Measurements from ENCODE around the gene MMP25. TPM values are rescaled to one million over a fixed set of nuclear protein-coding genes. Genes with fewer than 3 reads are reported as not detected.

The MMP25 gene
- polyA plus RNA-seq, 3 donors = 1.4 to 2.9 (median 1.9) TPM

DNA sequence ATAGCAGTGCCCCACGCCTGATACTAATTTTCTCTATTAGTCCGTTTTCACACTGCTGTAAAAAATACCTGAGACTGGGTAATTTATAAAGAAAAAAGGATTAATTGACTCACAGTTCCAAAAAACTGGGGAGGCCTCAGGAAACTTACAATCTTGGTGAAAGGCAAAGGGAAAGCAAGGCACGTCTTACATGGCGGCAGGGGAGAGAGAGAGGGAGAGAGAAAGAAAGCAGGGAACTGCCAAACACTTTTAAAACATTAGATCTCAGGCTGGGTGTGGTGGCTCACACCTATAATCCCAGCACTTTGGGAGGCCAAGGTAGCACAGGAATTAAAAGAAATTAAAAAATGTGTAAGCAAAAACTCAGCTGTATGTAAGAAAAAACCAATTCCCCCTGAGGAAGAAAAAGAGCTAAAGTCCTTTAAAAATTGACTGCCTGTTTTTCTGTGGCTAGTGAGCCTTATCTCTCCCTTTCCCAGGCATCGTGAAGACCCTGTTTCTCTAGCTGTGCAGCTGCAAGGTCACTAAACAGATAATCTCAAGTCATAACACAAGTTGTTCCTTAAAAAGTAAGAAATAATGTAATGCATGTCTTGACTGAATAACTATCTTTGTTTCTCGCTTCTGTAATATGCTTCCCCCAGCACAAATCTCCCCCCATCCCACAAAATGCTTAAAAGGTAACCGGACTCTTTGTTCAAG is 38.8 kb downstream of the MMP25 start:
- no peak for DNase-seq (ENCODE audit: extremely low read depth in 1 of 11, low read depth in 9 of 11, low spot score in 4 of 11)

DNA sequence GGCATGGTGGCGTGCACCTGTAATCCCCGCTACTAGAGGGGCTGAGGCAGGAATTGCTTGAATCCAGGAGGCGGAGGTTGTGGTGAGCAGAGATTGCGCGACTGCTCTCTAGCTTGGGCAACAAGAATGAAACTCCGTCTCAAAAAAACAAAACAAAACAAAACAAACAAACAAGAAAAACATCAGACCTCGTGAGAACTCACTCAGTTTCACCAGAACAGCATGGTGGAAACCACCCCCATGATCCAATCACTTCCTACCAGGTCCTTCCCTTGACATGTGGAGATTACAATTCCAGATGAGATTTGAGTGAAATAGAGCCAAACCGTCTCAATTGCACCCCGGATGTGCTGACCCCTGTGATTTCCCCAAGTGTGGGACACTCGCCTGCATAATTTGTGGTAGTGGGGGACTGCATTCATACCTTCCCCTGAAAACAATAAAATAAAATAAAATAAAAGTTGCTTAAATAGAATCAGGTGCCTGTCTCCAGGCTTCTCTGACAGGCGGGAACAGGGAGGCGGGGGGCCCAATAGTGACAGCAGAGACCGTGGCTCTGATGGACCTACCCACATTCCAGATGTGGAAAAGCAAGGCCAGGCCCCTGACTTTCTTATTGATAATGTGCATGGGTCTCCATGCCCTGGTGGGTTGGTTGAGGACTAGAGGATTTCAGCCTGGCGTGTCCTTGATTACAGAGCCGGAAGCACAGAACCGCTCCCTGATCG is 39.7 kb downstream of the MMP25 start:
- DNase-seq (ENCODE audit: extremely low read depth in 1 of 11, low read depth in 9 of 11, low spot score in 4 of 11) = no peak

DNA sequence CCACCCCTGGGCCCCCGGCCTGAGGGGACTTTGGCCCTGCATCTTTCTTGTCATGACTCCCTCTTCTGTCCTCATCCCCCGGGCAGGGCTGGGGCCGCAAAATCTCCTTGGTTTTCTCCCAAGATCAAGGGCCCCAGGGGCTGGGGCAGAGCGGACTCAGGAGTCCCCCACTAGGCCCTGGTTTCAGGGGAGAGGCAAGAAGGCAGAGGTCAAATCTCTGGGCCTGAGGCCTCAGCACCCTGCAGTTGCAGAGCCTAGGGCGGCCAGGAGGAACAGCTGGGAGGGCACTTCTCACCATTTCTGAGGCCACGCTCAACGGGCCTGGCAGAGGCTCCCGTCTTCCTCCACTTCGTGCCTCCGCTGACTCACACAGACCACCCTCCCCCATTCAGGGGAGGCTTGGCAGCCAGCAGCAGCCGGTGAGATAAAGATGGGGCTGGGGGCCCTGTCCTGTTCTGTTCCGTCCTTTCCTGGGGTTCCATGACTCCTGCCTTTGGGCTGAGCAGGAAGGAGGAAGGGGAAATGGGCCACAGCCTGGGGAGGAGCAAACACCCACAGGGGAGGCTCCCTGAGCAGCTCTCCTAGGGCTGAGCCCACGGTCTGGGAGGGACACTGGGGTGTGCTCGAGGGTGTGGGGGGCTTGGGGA is 40.4 kb downstream of the MMP25 start:
- no peak for DNase-seq (ENCODE audit: extremely low read depth in 1 of 11, low read depth in 9 of 11, low spot score in 4 of 11)

DNA sequence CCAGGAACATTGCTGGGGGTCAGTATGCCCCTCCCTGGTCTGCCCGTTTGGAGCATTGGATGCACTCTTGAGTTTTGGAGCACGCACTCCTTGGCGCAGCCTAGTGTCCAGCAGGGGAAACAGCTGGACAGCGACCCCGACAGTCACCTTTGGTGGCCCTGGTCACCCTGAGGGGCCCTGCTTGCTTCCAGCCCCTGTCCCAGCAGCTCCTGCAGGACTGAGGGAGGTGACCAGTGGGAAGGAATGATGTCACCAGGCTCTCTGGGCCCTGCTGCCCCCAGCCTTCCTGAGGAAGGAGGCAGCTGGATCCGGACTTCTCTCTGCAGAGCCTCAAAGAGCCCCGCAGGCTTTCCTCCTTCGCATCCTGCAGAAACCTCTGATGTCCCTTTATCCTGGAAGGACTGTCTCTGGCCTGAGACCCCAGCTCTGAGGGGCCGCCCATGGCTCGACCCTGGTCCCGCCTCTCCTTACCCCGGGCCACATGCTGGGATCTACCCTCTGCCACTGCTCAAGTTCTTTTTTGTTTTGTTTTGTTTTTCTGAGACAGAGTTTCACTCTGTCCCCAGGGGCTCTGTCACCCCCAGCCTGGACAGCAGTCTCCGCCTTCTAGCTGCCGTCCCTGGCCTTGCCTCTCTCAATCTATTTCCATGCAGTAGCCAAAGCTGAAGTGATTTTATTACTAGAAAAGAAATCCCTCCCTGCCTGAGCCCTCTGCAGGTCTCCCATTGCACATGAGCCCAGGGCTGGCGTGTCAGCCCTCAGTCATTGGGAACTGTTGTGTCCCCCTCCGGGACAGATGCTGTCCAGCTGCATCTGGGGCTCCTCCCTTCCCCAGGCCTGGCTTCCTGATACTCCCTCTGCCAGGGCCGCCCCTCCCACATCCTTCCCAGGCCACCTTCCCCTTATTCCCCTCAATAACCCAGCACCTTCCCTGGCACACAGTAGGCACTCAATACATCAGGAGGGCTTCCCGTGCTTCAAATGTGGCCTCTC is 41.2 kb downstream of the MMP25 start:
- peak in 1 of 11 donors; percentile 38 for DNase-seq (ENCODE audit: extremely low read depth in 1 of 11, low read depth in 9 of 11, low spot score in 4 of 11)

DNA sequence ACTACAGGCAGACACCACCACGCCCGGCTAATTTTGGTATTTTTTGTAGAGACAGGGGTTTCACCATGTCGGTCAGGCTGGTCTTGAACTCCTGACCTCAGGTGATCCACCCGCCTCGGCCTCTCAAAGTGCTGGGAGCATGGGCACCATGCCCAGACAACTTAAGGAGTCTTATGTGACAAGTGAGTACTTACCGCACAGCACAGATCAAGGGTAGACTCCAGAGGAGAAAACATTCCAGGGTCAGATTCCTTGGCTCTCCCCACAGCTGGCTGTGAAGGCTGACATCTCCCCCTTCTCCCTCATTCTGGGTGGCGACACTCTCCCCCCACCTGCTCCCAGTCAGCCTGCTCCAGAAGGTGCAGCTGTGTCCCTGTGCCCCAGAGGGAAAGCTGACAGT is 42.1 kb downstream of the MMP25 start:
- no peak for DNase-seq (ENCODE audit: extremely low read depth in 1 of 11, low read depth in 9 of 11, low spot score in 4 of 11)

DNA sequence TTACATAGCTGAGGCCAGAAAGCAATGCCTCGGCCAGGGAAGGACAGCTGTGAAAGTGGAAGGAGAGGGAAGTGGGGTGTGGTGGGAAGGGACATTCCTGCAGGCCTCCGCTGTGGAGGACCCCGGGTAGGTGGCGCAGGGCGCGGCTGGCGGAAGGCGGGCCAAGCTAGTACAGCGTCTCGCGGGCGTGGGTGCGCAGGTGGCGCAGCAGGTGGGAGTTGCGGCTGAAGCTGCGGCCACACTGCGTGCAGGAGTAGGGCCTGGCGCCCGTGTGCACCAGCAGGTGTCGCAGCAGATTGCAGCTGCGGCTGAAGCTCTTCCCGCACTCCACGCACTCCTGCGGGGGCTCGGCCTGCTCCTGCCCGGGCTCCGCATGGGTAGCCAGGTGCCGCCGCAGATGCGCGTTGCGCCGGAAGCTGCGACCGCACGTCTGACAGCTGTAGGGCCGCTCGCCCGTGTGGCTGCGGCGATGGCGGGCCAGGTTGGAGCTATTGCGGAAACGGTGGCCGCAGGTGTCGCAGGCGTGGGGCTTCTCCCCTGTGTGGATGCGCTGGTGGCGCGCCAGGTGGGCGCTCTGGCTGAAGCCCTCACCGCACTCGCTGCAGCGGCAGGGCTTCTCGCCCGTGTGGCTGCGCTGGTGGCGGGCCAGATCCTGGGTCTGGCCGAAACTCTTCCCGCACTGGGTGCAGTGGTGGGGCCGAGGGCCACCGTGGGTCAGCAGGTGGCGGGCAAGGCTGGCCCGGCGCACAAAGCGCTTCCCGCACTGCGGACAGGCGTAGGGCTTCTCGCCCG is 42.8 kb downstream of the MMP25 start:
- no peak for DNase-seq (ENCODE audit: extremely low read depth in 1 of 11, low read depth in 9 of 11, low spot score in 4 of 11)

DNA sequence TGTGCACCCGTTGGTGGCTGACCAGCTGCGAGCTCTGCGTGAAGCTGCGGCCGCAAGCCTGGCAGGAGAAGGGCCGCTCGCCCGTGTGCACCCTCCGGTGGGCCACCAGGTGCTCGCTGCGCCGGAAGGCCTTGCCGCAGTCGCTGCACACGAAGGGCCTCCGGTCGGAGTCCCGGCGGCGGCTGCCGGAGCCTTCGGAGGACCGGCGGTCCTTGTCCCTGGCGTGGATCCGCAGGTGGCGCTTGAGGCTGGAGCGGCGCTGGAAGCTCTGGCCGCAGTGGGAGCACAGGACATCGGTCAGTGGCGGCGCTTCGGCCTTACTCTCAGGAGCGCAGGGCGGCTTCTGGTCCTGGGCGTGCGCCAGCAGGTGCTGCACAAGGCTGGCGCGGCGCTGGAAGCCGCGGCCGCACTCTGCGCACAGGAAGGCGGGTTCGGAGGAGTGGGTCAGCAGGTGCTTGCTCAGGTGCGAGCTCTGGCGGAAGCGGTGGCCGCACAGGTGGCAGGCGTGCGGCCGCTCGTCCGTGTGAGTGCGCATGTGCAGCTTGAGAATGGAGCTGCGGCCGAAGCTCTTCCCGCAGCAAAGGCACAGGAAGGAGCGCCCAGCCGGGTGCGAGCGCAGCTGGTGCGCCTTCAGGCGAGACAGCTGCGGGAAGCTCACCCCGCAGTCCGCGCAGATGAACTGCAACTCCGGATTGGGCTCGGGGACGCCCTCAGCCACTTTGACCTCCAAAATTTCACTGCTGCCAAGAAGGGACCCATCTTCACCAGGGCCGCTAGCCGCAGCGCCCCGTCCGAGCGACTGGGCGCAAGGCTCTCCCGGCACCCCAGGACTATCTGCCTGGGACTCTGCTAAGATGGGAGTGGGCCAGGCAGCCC is 43.6 kb downstream of the MMP25 start:
- DNase-seq (ENCODE audit: extremely low read depth in 1 of 11, low read depth in 9 of 11, low spot score in 4 of 11) = no peak

DNA sequence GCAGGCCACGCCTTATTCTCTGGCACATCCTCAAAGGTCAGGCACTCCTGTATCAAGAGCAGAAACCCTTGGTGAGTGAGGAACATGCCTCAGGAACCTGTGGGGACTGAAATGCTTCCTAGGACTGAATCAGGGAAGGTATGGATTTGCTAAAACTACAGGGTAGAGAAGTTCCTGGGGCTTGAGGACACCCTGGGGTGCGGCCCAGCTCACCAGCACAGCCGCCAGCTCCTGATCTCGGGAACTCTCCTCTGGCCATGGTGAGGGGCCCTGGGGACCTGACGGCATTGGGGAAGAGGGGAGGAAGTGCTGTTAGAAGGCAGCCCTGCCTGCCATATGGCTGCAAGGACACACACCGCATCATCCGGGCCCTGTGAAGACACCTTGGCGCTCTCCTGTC is 45.2 kb downstream of the MMP25 start:
- no peak for DNase-seq (ENCODE audit: extremely low read depth in 1 of 11, low read depth in 9 of 11, low spot score in 4 of 11)

DNA sequence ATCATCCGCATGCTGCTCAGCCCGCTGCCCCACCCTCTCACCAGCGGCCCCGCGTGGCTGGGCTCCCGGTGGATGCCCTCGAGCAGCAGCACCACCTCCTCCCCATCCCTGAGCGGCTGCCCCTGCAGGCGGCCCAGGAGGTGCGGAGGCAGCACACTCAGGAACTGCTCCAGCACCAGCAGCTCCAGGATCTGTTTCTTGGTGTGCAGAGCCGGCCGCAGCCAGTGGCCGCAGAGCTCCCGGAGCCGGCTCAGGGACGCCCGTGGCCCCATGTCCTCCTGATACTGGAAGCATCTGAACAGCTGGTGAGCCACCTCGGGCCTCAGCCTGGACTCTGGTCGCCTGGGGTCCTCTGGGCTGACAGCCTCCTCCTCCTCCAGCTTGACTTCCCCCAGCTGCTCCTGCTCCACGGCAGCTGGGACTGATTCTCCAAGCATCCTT is 46.2 kb downstream of the MMP25 start:
- DNase-seq (ENCODE audit: extremely low read depth in 1 of 11, low read depth in 9 of 11, low spot score in 4 of 11) = peak in 3 of 11 donors; percentile 41 to 63 (median 45)

DNA sequence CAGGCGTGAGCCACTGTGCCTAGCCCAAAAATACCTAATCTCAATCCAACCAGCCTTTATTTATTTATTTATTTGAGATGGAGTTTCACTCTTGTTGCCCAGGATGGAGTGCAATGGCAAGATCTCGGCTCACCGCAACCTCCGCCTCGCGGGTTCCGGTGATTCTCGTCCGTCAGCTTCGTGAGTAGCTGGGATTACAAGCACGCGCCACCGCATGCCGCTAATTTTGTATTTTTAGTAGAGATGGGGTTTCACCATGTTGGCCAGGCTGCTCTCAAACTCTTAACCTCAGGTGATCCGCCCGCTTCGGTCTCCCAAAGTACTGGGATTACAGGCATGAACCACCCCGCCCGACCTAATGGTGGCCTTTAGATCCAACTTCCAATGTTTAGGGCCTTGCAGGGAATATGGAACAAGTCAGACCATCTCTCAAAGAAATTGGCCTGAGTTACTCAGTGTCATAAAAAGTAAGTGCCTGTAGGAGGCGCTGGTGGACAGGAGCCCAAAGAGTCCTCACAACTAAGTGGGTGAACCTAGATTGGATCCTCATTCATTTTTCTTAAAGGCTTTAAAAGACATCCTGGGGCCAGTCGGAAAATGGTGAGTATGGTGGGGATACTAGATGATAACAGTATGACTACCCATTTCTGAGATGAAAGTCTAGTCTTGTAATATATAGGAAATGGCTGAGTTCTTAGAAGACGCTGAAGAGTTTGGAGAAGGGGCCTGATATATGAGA is 48.1 kb downstream of the MMP25 start:
- DNase-seq (ENCODE audit: extremely low read depth in 1 of 11, low read depth in 9 of 11, low spot score in 4 of 11) = no peak

DNA sequence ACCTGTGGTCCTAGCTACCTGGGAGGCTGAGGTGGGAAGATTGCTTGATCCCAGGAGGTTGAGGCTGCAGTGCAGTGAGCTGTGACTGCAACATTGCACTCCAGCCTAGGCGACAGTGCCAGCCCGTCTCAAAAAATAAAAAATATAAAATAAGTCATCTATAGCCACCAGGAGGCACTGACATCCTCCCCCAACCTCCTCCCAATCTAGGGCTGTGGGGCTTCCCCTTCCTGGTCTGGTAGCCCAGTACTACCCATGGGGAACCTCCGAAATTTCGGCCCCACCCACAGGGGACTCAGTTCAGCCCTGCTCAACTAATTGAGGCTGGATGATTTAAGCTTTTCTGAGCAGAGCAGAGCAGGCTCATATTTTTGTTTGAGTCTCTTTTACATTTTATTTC is 49.5 kb downstream of the MMP25 start:
- no peak for DNase-seq (ENCODE audit: extremely low read depth in 1 of 11, low read depth in 9 of 11, low spot score in 4 of 11)

DNA sequence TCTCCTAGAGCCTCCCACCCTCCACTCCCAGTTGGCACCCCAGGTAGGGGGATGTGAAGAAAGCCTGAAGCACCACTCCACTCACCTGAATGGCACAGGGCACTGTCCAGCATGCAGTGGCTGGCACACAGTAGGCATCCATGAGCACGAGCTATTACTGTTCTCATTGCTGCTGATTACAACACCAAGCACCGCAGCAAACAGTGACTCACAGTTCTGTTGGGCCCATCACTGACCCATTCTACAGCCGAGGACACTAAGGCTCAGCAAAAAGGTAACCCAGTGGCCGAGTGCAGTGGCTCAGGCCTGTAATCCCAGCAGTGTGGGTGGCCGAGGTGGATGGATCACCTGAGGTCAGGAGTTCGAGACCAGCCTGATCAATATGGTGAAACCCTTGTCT is 50.0 kb downstream of the MMP25 start:
- DNase-seq (ENCODE audit: extremely low read depth in 1 of 11, low read depth in 9 of 11, low spot score in 4 of 11) = no peak

DNA sequence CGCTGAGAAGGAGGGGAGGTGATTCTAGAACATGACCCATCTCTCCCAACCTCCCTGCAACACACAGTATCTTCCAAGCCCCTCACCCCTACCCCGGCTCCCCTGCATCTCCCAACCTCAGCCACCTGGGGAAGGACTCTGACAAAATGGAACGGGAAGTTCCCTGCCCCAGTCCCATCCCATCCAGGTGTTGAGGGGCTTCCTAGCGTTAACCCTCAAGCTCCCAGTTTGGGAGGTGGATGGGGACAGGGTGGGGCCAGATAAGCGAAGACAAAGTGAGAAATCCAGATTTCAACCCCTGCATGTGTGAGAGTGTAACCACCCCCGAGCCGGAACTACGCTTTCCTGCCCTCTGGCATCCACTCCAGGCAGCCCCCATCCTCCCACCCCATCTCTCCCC is 50.9 kb downstream of the MMP25 start:
- DNase-seq (ENCODE audit: extremely low read depth in 1 of 11, low read depth in 9 of 11, low spot score in 4 of 11) = no peak

DNA sequence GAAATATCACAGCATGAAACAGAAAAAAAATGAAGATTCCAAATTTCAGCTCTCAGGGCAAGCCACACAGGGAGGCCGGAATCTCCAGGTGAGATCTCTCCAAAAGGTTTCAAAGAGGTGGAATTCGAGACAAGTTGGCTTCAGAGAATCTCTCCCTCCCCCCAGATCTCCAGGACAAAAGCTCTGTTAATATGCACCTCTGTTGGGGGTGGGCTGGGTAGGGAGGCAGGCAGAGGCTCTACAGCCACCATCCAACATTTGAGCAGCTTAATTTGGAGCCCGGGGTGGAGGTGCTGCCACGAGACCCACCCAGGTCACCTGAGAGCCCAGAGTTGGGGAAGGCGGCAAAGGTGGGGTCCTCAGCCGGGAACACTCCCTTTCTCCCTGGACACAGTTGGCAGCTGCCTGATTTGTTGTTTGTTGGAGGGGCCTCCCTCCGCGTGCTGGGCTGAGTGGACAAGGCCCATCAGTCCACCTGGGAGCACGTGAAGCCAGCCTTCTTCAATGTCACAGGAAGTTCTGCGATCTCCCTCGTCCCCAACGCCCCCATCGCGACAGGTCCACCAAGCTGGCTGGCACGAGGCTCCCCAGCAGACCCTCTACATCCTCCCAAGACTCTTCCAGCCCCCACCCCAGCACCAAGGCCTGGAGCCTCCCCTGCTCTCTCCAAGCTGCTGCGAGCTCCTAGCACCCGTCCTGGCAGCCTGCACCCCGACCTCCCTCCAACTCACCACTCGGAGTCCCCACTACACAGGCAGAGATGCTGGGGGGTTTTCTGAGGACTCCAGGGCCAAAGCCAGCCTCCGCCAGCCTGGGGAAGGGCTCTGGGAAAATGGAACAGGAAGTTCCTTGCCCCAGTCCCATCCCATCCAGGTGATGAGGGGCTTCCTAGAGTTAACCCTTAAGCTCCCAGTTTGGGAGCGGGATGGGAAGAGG is 52.4 kb downstream of the MMP25 start, which contains the start of gene ZSCAN10:
Gene ZSCAN10, minus strand, starts transcription at position 836 of the 936 bp plus-strand sequence. CDS start 6,357 bp downstream, outside the sequence.
- DNase-seq (ENCODE audit: extremely low read depth in 1 of 11, low read depth in 9 of 11, low spot score in 4 of 11) = no peak

DNA sequence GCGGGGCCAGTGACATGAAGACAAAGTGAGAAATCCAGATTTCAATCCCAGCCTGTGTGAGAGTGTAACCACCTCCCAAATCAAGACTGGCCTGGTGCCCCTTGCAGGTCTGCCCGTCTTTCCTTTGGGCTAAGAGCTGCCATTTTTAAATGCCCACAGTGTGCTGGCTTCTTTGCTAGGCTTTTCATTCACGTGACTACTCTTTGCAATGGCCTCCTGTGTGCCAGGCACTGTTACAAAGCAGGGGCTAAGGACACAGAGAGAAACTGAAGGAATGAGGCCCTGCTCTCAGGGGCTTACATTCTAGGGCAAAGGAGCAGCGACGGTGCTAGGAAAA is 53.0 kb downstream of the MMP25 start:
- DNase-seq (ENCODE audit: extremely low read depth in 1 of 11, low read depth in 9 of 11, low spot score in 4 of 11) = no peak

Data from renal cortex interstitium (tissue), 11 donors.